Measurements from ENCODE around the gene KANK4.
"Not testable (repeated sequence)": the region's sequence is repeated elsewhere in the genome, so short reads cannot be mapped to it uniquely, and the experiment has no call there.

Gene KANK4

GRCh38 chr1:62271134-62271533, 48.1 kb downstream of the KANK4 start:
- peak; percentile 32 for DNase-seq

GRCh38 chr1:62269851-62270495, 49.3 kb downstream of the KANK4 start:
- peak; percentile 57 for DNase-seq

DNA sequence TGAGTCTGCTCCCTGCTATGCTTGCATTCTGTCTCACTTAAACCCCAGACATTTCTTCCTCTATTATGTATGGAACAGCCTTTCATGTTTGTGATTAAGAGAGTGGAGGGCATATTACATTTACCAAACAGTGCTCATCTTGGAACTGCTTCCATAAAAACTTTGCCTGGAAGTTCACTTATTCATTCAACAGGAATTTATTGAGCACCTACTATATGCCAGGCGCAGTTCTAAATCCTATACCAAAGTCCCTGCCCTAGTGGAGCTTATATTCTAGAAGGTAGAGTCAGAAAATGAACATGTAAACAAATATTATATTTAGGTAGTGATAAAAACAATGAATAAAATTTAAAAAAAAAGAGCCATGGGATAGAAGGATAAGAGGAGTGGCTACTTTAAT, 49.8 kb downstream of the KANK4 start:
- no peak for DNase-seq

DNA sequence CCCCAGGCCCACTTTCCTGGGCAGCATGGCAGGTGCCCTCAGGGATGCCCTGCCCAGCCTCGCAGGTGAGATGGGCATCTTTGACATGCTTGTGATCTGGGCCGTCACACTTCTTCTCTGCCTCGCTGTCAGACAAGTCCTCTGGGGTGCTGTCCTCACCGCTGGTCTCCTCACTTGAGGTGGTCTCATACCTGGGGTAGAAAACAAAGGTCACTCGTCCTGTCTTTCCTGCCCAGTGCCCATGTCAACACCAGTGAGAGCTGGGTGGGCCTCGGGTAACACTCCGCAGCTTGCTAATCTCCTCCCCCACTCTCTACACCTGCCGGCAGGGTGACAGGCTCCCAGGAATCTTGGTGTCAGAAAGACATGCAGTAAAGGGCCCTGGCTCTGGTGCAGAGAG, 50.9 kb downstream of the KANK4 start:
- no peak for DNase-seq

DNA sequence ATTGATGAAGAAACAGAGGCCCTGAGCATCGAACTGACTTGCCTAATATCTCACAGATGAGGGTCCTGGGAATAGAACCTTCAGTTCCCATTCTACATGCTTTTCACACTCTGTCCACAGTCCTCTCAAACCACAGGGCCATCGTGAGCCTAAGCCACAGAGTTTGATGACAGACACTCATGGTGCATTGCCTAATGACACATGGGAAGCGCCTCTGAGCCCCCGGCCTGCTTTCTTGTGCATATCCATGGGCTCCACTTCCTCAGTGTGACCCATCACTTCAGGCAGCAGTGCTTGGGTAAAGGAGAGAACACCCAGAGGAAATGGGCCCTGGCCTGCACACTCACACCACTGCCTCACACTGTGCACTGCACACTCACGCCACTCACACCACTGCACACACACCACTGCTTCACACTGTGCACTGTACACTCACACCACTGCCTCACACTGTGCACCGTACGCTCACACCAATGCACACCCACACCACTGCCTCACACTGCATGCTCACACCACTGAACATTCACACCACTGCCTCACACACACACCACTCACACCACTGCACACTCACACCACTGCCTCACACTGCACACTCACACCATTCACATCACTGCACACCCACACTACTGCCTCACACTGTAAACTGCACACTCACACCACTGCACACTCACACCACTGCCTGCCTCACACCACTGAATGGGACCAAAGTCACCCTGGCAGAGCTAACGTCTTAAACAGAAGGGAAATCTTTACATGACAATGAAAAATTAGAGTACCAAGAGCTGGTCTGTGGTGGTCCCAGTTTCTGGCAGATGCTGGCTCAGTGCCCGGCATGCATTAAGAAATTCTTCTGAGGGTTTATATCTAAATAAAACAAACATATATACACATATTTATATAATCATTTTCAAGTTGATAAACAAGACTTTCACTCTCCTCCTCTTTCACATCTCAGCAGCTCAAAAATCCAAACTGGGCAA, 53.0 kb downstream of the KANK4 start:
- DNase-seq, result no peak

DNA sequence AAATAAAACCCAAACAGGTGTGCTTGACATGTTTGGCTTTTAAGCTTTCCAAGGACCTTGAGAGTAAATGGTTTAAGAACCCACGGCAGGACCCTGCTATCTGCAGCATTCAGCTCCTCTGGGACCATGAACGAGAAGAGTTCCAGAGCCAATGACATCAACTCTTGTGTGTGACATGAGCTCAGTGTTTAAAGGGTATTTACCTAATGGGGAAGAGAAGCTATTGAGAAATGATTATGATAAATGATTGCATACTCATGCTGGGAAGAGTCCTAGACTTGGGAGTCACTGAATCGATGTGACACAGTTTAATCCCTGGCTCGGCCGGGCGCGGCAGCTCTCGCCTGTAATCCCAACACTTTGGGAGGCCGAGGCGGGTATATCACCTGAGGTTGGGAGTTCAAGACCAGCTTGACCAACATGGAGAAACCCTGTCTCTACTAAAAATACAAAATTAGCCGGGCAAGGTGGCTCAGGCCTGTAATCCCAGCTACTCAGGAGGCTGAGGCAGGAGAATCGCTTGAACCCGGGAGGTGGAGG, 55.4 kb downstream of the KANK4 start:
- no peak for DNase-seq

GRCh38 chr1:62263006-62263813, 56.0 kb downstream of the KANK4 start:
- no peak for DNase-seq

DNA sequence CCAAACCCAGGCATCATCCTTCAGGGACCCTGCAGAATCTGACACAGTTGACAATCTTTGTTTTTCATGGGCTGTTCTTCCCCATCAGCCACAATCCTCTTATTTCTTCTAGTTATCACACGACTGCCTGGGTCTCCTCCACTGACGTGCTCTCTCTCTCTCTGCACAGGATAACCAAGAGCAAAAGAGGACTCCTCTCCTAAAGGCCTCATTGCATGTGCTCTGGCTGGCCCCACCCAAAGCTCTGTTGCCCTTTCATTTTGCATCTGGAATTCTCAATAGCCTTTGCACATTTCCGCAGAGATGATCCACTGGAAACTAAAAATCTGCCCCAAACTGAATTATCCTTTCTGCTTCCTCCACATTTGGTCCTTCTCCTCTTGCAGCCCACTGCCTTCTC, 58.5 kb downstream of the KANK4 start:
- no peak for DNase-seq

- DNase-seq, result no peak
Measured at GRCh38 chr1:62259551-62259950, 59.7 kb downstream of the KANK4 start.

- no peak for DNase-seq
Measured at GRCh38 chr1:62250126-62250726, 69.0 kb downstream of the KANK4 start.

GRCh38 chr1:62247391-62248168, 71.7 kb downstream of the KANK4 start:
- DNase-seq, result peak; percentile 66

GRCh38 chr1:62245201-62245600, 74.0 kb downstream of the KANK4 start:
- DNase-seq, result no peak

GRCh38 chr1:62244380-62244779, 74.9 kb downstream of the KANK4 start:
- DNase-seq, result not testable (repeated sequence)

DNA sequence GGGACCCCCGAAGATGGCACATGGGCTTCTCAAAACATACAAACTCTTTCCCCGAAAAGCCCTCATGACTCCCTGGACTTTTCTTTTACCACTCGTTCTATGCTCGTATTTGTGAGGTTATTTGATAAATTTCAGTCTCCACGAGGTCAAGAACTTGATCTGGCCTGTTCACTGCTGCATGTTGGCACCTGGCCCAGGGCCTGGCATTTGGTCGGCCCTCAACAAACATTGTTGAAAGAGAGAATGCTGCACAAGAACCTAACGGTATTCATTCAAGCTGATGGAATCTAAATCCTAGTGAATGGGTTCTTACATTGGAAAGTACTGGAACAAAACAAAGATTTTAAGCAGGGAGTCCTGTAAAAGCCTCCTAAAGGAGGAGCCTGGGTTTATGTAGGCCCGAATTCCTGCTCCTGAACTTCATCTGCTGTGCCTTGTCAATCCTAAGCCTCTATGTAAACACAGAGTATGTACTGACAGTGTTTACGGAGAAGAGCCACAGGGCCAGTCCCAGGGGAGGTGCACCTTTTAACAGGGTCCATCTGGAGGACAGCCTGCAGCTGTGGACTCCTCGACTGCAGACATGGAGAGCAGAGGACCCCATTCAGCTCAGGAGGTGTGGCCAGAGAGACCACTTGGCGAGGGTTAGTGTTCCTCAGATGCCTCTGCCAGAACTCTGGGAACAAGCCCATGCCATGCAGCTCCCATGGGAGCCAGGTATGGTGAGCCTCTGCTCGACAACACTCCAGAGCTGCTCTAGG, 77.7 kb downstream of the KANK4 start:
- peak; percentile 35 for DNase-seq

DNA sequence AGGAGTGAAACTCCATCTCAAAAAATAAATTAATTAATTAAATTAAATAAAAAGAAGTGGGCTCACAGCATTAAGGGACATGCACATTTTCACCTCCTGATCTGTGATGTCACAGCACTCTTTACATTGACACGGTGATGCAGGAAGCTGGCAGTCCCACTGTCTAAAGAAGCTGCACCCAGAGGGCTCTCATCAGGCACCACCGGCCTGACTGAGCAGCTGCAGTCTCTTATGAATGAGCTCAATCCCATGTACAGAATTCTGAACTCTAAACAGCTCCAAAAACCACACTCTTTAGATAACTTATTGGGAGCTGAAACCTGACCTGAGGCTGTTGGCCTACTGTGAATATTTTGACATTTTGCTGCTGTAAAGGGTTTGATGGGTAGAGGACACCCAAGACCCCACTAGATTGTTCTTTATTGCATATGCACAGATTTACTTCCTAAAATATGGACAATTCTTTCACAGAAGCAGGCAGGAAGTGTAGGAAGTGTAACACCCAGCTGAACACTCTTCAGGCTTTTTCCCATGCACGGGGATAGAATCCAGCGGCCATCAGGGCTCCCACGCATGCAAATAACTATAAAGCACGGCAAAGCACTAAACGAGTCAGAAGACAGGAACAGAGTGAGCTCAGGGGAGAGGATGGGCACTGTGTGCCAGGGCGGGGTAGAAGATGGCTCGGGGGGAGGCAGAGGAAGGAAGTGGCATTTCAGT, 78.4 kb downstream of the KANK4 start:
- no peak for DNase-seq

GRCh38 chr1:62239652-62240403, 79.4 kb downstream of the KANK4 start:
- DNase-seq, result not testable (repeated sequence)

- DNase-seq, result no peak
Measured at GRCh38 chr1:62238507-62238906, 80.7 kb downstream of the KANK4 start.

DNA sequence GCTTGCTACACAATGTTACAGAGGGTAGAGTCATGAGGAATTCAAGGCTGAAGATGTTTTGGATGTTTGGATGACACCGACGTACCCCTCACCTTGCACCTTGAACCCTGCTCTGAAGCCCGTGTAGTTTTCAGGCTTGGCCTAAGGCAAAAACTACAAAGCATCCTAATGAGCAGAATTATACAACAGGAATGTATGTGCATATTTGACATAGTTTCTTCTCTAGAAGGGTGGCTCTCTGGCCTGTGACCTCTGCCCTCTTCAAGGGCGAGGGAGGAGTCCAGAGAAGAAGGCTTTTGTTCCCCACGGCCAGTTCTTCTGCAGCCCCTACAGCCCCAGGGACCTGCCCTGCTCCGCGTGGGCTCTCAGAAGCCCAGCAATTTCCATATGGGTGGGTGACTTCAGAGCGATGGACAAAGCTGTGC, 81.3 kb downstream of the KANK4 start:
- no peak for DNase-seq

DNA sequence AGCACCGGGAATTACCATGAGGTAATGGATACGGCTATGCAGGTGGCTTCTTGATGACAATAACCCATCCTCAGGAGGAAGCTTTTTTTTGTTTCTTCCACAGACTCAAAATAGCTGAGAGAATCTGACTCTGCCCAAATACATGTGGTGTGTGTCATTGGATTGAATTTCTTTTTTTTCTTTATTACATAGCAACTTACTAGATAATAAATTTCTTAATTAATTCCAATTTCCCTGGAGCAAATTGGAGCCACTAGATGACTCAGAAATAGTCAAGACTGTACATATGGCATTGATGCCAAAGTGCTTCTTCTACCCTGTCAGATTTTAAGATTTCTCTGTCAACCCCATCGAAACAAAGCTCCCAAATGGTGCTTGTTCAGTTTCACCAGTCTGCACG, 81.9 kb downstream of the KANK4 start:
- no peak for DNase-seq
